Measurements from ENCODE around the gene RAP1B.
"Not testable (repeated sequence)": the region's sequence is repeated elsewhere in the genome, so short reads cannot be mapped to it uniquely, and the experiment has no call there.

RAP1B gene

DNA sequence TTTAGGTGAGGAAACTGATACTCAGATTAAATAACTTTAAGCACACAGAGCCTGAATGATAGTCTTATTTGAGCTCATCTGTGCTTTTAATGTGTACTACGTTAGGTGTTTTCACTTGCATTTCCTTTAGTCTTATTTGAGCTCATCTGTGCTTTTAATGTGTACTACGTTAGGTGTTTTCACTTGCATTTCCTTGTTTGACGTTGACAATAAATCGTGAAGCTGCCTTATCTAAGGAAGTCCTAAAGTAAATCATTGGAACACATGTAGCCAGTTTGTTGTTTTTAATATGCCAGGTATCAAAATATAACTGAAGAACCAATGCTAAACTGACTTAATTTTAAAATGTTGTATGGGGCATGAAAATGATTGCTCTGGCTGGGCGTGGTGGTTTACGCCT lies 2.0 kb downstream of the RAP1B start:
- DNase-seq, result no peak

DNA sequence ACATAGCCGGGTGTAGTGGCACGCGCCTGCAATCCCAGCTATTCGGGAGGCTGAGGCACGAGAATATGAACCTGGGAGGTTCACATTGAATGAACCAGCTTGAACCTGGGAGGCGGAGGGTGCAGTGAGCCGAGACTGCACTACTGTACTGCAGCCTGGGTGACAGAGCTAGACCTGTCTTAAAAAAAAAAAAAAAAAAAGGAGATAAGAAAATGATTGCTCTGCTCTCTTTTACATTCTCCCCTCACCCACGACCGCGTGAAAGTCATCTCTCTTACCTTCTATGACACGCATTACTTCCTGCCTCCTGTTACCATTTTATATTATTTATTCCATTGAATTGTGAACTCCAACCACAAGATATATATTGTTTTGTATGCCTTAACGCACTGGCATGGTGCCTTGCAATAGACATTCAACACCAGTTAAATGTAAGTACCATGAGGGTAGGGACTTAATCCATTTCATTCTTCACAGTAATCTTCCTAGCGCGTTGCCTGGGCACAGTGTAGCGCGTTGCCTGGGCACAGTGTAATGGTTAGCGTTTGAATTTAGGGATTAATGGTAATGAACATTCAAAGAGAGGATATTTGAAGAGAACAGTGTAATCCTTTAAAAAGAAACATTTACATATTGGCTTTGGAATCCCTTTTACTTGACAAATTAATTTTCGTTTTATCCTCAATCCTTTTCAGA lies 2.7 kb downstream of the RAP1B start:
- no peak for DNase-seq

GRCh38 chr12:68614105-68614679 lies 3.5 kb downstream of the RAP1B start:
- DNase-seq, result no peak

DNA sequence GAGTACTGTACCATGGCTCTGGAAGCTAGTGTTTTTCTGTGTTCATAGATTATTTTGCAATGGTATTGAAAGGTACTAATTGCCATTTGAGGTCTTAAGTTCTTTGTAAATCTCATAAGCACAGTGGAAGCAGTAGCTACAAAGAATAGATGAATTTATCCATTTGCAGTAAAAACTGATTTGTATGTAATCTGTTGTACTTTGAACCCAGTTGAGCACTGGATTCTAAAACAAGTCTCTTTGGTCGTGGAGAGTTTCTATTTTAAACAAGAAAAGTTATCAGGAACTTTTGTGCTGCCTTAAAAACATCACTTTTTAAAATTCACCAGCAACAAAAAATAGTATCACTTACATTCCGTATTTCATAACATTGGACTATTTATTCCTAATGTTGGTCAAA lies 4.1 kb downstream of the RAP1B start:
- no peak for DNase-seq

- no peak for DNase-seq
Measured at GRCh38 chr12:68617160-68617926, 6.6 kb downstream of the RAP1B start.

DNA sequence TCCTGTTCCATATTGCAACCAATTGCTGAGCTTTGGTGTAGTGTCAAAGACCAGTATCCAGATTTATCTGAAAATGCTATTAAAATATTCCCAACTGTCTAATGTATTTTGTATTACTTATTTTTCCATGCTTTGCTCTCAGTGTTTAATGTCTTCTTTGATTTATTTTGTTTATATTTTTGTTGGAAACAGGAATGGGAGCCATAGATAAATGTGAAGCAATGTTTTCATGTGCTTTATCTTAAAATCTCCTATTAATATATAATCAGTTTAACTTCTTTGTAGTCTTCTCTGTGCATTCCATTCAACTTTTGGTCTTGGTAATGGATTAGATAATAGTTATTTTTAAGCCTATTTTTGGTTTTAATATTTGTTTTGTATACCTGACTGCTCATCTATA lies 8.8 kb downstream of the RAP1B start:
- DNase-seq, result no peak

DNA sequence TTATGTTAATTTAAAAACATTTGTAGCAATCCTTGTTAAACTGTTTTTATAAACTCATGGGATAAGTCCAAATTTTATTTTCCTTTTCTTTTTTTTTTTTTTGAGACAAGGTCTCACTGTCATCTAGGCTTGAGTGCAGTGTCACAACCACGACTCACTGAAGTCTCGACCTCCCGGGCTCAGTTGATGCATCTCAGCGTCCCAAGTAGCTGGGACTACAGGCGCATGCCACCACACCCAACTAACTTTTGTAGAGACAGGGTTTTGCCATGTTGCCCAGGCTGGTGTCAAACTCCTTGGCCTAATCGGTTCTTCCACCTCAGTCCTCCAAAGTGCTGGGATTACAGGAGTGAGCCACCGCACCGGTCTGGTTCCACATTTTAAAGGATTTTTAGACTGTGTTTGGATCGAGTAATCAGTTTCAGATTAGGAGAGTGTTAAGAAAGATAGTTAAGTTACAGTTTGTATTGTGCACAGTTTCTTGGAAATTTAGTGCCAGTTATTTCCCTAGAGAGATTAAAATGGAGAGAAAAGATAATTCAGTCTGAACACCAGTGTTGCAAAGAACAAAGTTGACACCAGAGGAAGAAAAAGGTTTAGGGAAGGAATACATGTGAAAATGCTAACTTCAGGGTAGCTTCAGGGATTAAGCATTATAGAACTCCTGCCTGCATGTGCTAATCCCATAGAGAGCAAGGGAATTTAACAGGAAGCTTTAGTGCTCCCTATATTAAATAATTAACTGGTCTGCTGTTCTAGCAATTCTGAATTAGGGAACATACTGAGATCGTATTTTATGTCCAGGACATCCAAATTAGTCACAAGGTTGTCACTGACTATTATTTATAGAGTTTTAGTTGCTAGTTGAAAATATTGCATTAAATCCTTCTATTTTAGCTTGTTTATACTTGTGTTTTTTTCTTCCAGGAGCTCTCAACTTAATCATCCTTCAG lies 10.1 kb downstream of the RAP1B start:
- no peak for DNase-seq

DNA sequence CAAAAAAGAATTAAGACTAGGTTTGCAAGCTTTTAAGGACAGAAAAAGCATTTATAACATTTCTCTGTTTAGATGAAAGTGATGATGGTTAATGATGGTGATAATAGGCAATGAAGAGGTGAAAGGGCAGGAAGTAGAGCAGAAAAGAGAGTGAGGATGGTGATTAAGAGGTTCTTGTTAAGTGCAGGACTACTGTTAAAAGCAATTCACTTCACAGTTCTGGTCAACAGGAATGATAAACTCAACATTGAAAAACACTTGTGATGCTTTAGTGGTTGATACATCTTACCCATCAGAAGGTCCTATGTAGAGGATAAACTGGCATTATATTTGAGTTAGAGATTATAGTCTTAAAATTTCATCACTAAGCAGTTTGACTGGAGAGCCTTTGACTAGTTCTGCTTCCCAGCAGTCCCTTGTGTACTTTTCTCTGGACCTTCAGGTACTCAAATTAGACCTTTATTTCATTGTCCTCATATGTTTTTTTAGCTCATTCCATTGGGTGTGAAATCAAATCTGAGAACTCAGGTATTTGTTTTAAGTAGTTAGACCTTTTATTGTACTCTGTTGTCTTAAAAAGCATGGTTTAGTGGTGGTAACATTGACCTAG lies 10.9 kb downstream of the RAP1B start:
- no peak for DNase-seq

DNA sequence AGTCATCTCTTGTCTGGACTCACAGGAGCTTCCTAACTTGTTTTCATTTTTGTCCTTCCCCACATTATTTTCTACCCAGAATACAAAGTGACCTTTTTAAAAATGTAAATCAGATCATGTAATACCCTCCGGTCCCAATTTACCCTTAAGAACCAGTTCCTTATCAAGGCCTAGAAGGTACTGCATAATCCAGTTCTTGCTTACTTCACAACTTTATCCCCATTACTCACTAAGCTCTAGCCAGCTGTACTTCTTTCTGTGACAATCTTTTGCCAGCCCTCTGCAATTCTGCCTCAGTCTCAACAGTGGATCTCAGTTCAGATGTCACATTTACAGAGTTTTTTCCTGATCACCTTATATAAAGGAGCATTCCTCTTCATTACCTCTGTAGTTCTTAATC lies 11.6 kb downstream of the RAP1B start:
- DNase-seq, result no peak

DNA sequence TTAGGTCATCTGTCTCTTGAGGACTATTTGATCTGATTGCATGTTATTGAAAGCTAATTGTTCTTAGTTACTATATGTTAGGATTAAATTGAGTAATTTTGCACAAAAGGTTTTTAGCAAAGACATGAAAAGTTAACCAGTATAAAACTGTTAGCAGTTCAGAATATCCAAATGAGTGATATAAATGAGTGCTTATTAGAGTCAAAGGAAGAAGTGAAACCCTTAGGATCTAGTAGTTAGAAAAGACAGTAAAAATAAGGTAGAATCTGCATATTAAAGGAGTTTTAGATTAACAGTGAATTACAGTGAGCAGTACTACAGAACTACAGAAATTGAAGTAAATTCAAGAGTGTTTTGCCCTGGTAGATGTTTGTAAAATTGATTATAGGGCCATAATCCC lies 12.4 kb downstream of the RAP1B start:
- DNase-seq, result no peak

DNA sequence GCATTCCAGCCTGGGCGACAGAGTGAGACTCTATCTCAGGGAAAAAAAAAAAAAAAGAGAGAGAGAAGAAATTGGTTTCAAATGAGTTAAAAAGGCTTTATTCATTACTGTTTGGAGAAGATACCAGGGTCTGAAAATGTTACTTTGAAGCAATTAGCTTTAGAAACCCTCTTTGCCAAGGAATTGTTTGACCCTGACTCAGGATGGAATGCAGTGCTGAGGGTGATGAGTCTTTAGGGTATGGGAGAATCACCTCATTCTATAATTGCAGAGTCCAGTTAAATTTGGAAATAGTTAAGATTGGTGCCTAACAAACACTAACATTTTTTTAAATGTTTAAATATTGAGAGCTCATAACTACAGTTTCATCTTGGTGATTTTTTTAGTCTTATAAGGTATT lies 13.3 kb downstream of the RAP1B start:
- DNase-seq, result no peak

DNA sequence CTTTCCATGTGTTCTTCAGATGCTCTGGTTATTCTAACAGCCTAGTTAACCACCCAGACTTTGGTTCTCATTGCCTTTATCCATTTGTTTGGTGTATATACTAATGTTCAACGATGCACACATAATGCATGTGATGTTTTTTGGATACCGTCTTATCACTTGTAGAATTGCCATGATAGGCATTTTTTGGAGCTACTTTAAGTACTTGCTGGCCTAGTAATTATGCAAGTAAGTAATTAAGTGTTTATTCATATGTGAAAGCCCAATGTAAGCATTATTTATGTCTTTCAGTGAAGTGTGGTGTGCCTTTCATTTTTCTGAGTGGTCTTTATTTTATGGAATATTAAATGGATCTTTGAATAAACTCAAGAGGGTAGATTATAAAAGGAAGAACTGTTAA lies 14.2 kb downstream of the RAP1B start:
- DNase-seq, result no peak

DNA sequence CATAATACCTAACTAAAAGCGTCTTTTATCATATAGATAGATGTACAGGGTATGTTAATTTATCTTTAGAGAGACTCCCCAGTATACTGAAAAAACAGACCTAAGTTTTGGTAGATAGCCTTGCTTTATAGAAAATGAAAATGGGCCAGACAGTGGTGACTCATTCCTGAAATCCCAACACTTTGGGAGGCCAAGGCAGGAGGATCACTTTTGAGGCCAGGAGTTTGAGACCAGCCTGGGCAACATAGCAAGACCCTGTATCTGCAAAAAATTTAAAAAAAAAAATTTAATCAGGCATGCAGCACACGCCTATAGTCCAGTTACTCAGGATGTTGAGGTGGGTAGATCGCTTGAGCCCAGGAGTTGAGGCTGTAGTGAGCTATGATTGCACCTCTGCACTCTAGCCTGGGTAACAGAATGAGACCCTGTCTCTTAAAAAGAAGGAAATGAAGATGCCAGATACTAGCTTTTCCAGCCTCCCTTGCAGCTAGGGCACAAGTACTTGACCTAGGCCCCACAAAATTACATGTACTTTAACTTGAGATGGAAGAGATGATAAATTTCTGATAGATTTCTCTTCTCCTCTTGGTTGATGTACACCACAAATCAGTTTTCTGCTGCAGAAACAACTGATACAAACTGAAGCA lies 17.1 kb downstream of the RAP1B start:
- no peak for DNase-seq

GRCh38 chr12:68628698-68629097 lies 18.0 kb downstream of the RAP1B start:
- no peak for DNase-seq

GRCh38 chr12:68630050-68630449 lies 19.4 kb downstream of the RAP1B start:
- no peak for DNase-seq

DNA sequence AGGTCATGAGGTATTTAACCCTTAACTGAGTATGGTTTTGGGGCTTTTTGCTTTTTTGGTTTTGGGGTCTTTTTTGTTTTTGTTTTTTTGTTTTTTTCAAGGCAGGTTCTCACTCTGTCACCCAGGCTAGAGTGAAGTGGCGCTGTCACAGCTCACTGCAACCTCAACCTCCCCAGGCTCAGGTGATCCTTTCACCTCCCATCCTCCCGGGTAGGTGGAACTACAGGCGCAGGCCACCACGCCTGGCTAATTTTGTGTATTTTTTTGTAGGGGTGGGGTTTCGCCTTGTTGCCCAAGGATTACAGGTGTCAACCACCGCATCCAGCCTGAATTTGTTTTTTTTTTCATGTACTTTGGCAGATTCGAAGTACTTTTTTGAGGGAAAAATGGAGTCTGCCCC lies 19.9 kb downstream of the RAP1B start:
- DNase-seq, result no peak

DNA sequence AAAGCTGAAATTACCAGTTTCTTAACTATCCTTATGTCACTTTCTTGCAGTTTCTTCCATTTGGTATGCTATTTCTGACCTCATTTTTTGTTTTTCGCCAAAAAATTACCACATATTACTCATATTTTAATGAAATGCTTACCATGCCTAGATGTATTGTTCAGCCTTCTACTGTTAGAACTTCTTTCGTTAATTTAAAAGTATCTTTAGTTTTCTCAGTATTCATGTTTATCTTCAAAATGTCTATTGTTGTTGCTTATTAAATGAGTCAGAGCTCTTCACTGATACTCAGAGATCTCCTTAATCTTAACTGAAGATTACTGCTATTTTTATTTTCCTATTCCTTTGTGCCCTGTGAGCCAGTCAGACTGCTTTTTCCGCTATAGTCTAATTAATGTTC lies 20.5 kb downstream of the RAP1B start:
- DNase-seq, result no peak

- no peak for DNase-seq
Measured at GRCh38 chr12:68632486-68632885, 21.8 kb downstream of the RAP1B start.

GRCh38 chr12:68633614-68634558 lies 23.2 kb downstream of the RAP1B start:
- DNase-seq, result no peak

GRCh38 chr12:68636268-68636667 lies 25.6 kb downstream of the RAP1B start:
- DNase-seq, result no peak

GRCh38 chr12:68637439-68637838 lies 26.7 kb downstream of the RAP1B start:
- DNase-seq, result not testable (repeated sequence)

All from NCI-H1105 (cell line).